ENCODE data around the gene RPL13A.
A peak's percentile ranks its signal among the peaks of the same experiment; 100 is the strongest.

Gene RPL13A

GRCh38 chr19:49443366-49444099 is 43.9 kb upstream of the RPL13A start:
- TF ChIP-seq SIN3A (IDR thresholded peaks at IDR 0.05; ENCODE audit: borderline replicate concordance, insufficient read depth, low read length), result no peak
- no peak for TF ChIP-seq FOXP2 (optimal IDR thresholded peaks at IDR 0.05; ENCODE audit: borderline replicate concordance, extremely low read depth, extremely low read length, insufficient read depth)
- 0 out of 4 replicates have a peak, but pooled peaks of 1 of the 2 experiments have one; percentile 39 for TF ChIP-seq REST (IDR thresholded peaks at IDR 0.05; ENCODE audit: insufficient read depth in 1 of 2, low read depth in 2 of 2, low read length in 2 of 2)
- no peak for TF ChIP-seq POLR2AphosphoS5 (IDR thresholded peaks at IDR 0.05; ENCODE audit: low read depth, low read length)
- no peak for TF ChIP-seq TAF1 (IDR thresholded peaks at IDR 0.05; ENCODE audit: borderline replicate concordance, insufficient read depth, low read length)

- no peak for TF ChIP-seq REST (IDR thresholded peaks at IDR 0.05; ENCODE audit: insufficient read depth in 1 of 2, low read depth in 2 of 2, low read length in 2 of 2)
- no peak for TF ChIP-seq TAF1 (IDR thresholded peaks at IDR 0.05; ENCODE audit: borderline replicate concordance, insufficient read depth, low read length)
- TF ChIP-seq SIN3A (IDR thresholded peaks at IDR 0.05; ENCODE audit: borderline replicate concordance, insufficient read depth, low read length), result no peak
- no peak for TF ChIP-seq FOXP2 (optimal IDR thresholded peaks at IDR 0.05; ENCODE audit: borderline replicate concordance, extremely low read depth, extremely low read length, insufficient read depth)
- TF ChIP-seq POLR2AphosphoS5 (IDR thresholded peaks at IDR 0.05; ENCODE audit: low read depth, low read length), result no peak
Observed at GRCh38 chr19:49445997-49446396, 41.4 kb upstream of the RPL13A start.

GRCh38 chr19:49447485-49448431 is 39.6 kb upstream of the RPL13A start:
- TF ChIP-seq POLR2AphosphoS5 (IDR thresholded peaks at IDR 0.05; ENCODE audit: low read depth, low read length), result no peak
- no peak for TF ChIP-seq TAF1 (IDR thresholded peaks at IDR 0.05; ENCODE audit: borderline replicate concordance, insufficient read depth, low read length)
- no peak for TF ChIP-seq FOXP2 (optimal IDR thresholded peaks at IDR 0.05; ENCODE audit: borderline replicate concordance, extremely low read depth, extremely low read length, insufficient read depth)
- no peak for TF ChIP-seq REST (IDR thresholded peaks at IDR 0.05; ENCODE audit: insufficient read depth in 1 of 2, low read depth in 2 of 2, low read length in 2 of 2)
- TF ChIP-seq SIN3A (IDR thresholded peaks at IDR 0.05; ENCODE audit: borderline replicate concordance, insufficient read depth, low read length), result no peak

GRCh38 chr19:49448432-49448786 is 39.0 kb upstream of the RPL13A start:
- no peak for TF ChIP-seq SIN3A (IDR thresholded peaks at IDR 0.05; ENCODE audit: borderline replicate concordance, insufficient read depth, low read length)
- no peak for TF ChIP-seq TAF1 (IDR thresholded peaks at IDR 0.05; ENCODE audit: borderline replicate concordance, insufficient read depth, low read length)
- no peak for TF ChIP-seq REST (IDR thresholded peaks at IDR 0.05; ENCODE audit: insufficient read depth in 1 of 2, low read depth in 2 of 2, low read length in 2 of 2)
- no peak for TF ChIP-seq FOXP2 (optimal IDR thresholded peaks at IDR 0.05; ENCODE audit: borderline replicate concordance, extremely low read depth, extremely low read length, insufficient read depth)
- TF ChIP-seq POLR2AphosphoS5 (IDR thresholded peaks at IDR 0.05; ENCODE audit: low read depth, low read length), result no peak
